A549 (cell line): ENCODE measurements around the gene POLR3H. TPM values are rescaled to one million over a fixed set of nuclear protein-coding genes. Genes with fewer than 3 reads are reported as not detected.

ENCODE experiments used
- ATAC-seq, 2 experiments: fragments of 200-7000 bp in 1 of 2; fragments of >200 bp in 1 of 2; cut with Nextera tagmentation in 1 of 2; cut with Tn5 transposase in 1 of 2; 3 replicates each; pipeline versions ENCODE4 v1.8.0 to v1.9.1; 2018 to 2020; ENCODE audit warnings: mild to moderate bottlenecking in 1 of 2, moderate library complexity in 1 of 2
- CTCF ChIA-PET: fragments of 300-600 bp; sonication (Branson Sonifier 250); formaldehyde crosslinking; extraction: SDS; loops from one replicate; lab custom pipeline; 2021; ENCODE audit warnings: antibody characterized with exemption, inconsistent platforms; lab: Yijun Ruan, JAX
- POLR2A ChIA-PET: fragments of 350-600 bp; formaldehyde crosslinking; extraction: SDS; loops from one replicate; lab custom pipeline; 2021; ENCODE audit warnings: antibody characterized with exemption, inconsistent platforms; lab: Yijun Ruan, JAX
- DNase-seq, 2 experiments: peaks; one replicate each; pipeline versions ENCODE4 v3.0.0 to v3.0.0-alpha.2; 2011 to 2016; ENCODE audit warnings: low read depth in 1 of 2, low spot score in 1 of 2
- FAIRE-seq: peaks from 2 replicates; lab custom pipeline; 2011; peaks lifted over from hg19 to GRCh38; lab: Jason Lieb, UNC
- H3K27ac ChIP-seq, 2 experiments: fragments of >200 bp; sonication (Bioruptor Twin); formaldehyde crosslinking; 3 replicates each; pipeline ENCODE4 v1.5.1; 2016 to 2017
- H3K4me1 ChIP-seq: fragments of >200 bp; sonication (Bioruptor Twin); formaldehyde crosslinking; 3 replicates; pipeline ENCODE4 v1.6.1; 2016
- H3K4me2 ChIP-seq: fragments of >200 bp; sonication (Bioruptor Twin); formaldehyde crosslinking; 3 replicates; pipeline ENCODE4 v1.6.1; 2016
- H3K4me3 ChIP-seq: fragments of >200 bp; sonication (Bioruptor Twin); formaldehyde crosslinking; 3 replicates; pipeline ENCODE4 v1.5.1; 2016
- H3K9me3 ChIP-seq: fragments of >200 bp; sonication (Bioruptor Twin); formaldehyde crosslinking; 3 replicates; pipeline ENCODE4 v1.6.1; 2016
- BHLHE40 ChIP-seq: IDR thresholded peaks from 2 replicates; pipeline ENCODE4 v1.6.1; 2012; ENCODE audit warnings: low read depth, low read length, inconsistent platforms
- EP300 ChIP-seq, 2 experiments: fragments of >200 bp; sonication (Bioruptor Twin); formaldehyde crosslinking; IDR thresholded peaks; 2 replicates in 1 of 2; 3 replicates in 1 of 2; pipeline ENCODE4 v1.6.1; 2016 to 2017
- ESRRA ChIP-seq: fragments of 150-350 bp; IDR thresholded peaks from 2 replicates; pipeline ENCODE4 v1.6.1; 2014; ENCODE audit warnings: mild to moderate bottlenecking, low read length, borderline replicate concordance
- FOSL2 ChIP-seq, 2 experiments: fragments of 450-650 bp in 1 of 2; fragments of >200 bp in 1 of 2; sonication (Bioruptor Twin) in 1 of 2; formaldehyde crosslinking; IDR thresholded peaks; 2 replicates each; pipeline versions ENCODE4 v1.5.0 to v1.6.1; 2016 to 2020; ENCODE audit warnings: mild to moderate bottlenecking in 1 of 2, moderate library complexity in 1 of 2
- HDAC2 ChIP-seq: fragments of 200-600 bp; sonication (generic); IDR thresholded peaks from 2 replicates; pipeline ENCODE4 v1.6.1; 2016
- HOXB13 ChIP-seq: fragments of 250-450 bp; sonication (Bioruptor Pico); IDR thresholded peaks from 2 replicates; pipeline ENCODE4 v1.5.0; 2020; ENCODE audit warnings: low read depth, mild to moderate bottlenecking, moderate library complexity
- JUN ChIP-seq, 2 experiments: fragments of >200 bp; sonication (Bioruptor Twin); formaldehyde crosslinking; IDR thresholded peaks; 2 replicates in 1 of 2; 3 replicates in 1 of 2; pipeline ENCODE4 v1.6.1; 2016 to 2017
- POLR2A ChIP-seq: IDR thresholded peaks from 2 replicates; pipeline ENCODE4 v1.6.1; 2012; ENCODE audit warnings: mild to moderate bottlenecking, low read length
- POLR2AphosphoS2 ChIP-seq: conservative IDR thresholded peaks from 2 replicates; pipeline ENCODE4 v1.6.1; 2012; ENCODE audit warnings: low read length, improper control_type of control experiment, inconsistent platforms
- RARB ChIP-seq: fragments of 250-450 bp; sonication (Bioruptor Pico); IDR thresholded peaks from 2 replicates; pipeline ENCODE4 v1.8.0; 2021; ENCODE audit warnings: mild to moderate bottlenecking, moderate library complexity
- RCOR1 ChIP-seq: fragments of 150-350 bp; IDR thresholded peaks from 2 replicates; pipeline ENCODE4 v1.6.1; 2014; ENCODE audit warnings: antibody characterized with exemption, low read length, low read depth
- RFX5 ChIP-seq: fragments of 450-650 bp; IDR thresholded peaks from 2 replicates; pipeline ENCODE4 v1.7.1; 2014; ENCODE audit warnings: antibody characterized with exemption, mild to moderate bottlenecking, moderate library complexity
- RNF2 ChIP-seq: fragments of 200-600 bp; sonication (generic); IDR thresholded peaks from 2 replicates; pipeline ENCODE4 v1.6.1; 2016; ENCODE audit warnings: low read depth, mild to moderate bottlenecking, antibody characterized with exemption, moderate library complexity, borderline replicate concordance
- TFCP2L1 ChIP-seq: fragments of 250-450 bp; sonication (Bioruptor Pico); IDR thresholded peaks from 2 replicates; pipeline ENCODE4 v1.5.0; 2021; ENCODE audit warnings: mild to moderate bottlenecking
- USF2 ChIP-seq: fragments of 450-650 bp; IDR thresholded peaks from 2 replicates; pipeline ENCODE4 v1.6.1; 2014; ENCODE audit warnings: antibody characterized with exemption
- ZC3H11A ChIP-seq: fragments of 450-650 bp; IDR thresholded peaks from 2 replicates; pipeline ENCODE4 v1.6.1; 2014; ENCODE audit warnings: antibody characterized with exemption, mild to moderate bottlenecking
- WGBS: methylation state at CpG from one replicate; pipeline ENCODE4 v1.1.6; 2017; ENCODE audit errors: missing lambda C conversion rate; 5-methylcytosine and 5-hydroxymethylcytosine counted together
- polyA plus RNA-seq, 4 experiments: library from polyadenylated mRNA; depleted of rRNA in 3 of 4; stranded (reverse); fragments of >200 nt; fragmentation: RNase III in 1 of 4; extraction: RNeasy Plus Mini Kit Qiagen cat#74134 plus additional on column Dnase treatment in 1 of 4; gene quantifications; 2 replicates in 3 of 4; 3 replicates in 1 of 4; pipeline ENCODE4 v1.2.3, GENCODE V29; 2011 to 2017
- TF ChIP-seq, protein P1 (sequence below): fragments of 250-450 bp; sonication (Bioruptor Pico); IDR thresholded peaks from 2 replicates; pipeline ENCODE4 v1.5.0; 2021; ENCODE audit warnings: mild to moderate bottlenecking, moderate library complexity, borderline replicate concordance
- TF ChIP-seq, protein P2 (sequence below): IDR thresholded peaks from 2 replicates; pipeline ENCODE4 v1.6.1; 2012; ENCODE audit warnings: low read depth, borderline replicate concordance
- TF ChIP-seq, protein P3 (sequence below): fragments of >200 bp; sonication (Bioruptor Twin); formaldehyde crosslinking; IDR thresholded peaks from 2 replicates; pipeline ENCODE4 v1.6.1; 2016
- TF ChIP-seq, protein P4 (sequence below): IDR thresholded peaks from 2 replicates; pipeline ENCODE4 v1.6.1; 2012

The POLR3H gene
- polyA plus RNA-seq, 2 of the 4 experiments (the other 2 are of a cell fraction): 24.5 to 27.7 TPM

DNA sequence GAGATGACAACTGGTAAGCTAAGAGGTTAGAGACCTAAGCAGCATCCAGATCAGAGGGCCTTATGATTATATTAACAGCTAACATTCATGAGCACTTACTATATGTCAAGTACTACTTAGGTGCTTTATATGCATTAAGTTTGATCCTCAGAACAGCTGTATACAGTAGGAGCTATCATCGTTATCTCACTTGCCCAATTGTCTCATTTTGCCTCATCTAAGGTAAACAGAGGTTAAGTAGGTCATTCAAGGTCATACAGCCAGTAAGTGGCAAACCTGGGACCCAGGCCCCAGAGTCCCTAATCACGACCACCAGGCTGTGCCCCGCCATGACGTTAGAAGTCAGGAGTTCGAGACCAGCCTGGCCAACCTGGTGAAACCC, 4.6 kb upstream of the POLR3H start:
- POLR2A ChIA-PET: no interaction called here
- ATAC-seq (no peak), DNase-seq (no peak), FAIRE-seq (no peak)
- H3K27ac ChIP-seq: no peak overlapping the region
- 91% methylated on average over 5 of the region's 5 CpGs for whole genome bisulfite sequencing
- H3K9me3 ChIP-seq: no peaks in the 10 kb centered on the region
- H3K4me1 ChIP-seq: peaks cover 7% of the 10 kb centered on the region
- TF ChIP-seq, protein P1, sequence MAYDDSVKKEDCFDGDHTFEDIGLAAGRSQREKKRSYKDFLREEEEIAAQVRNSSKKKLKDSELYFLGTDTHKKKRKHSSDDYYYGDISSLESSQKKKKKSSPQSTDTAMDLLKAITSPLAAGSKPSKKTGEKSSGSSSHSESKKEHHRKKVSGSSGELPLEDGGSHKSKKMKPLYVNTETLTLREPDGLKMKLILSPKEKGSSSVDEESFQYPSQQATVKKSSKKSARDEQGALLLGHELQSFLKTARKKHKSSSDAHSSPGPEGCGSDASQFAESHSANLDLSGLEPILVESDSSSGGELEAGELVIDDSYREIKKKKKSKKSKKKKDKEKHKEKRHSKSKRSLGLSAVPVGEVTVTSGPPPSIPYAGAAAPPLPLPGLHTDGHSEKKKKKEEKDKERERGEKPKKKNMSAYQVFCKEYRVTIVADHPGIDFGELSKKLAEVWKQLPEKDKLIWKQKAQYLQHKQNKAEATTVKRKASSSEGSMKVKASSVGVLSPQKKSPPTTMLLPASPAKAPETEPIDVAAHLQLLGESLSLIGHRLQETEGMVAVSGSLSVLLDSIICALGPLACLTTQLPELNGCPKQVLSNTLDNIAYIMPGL (CRISPR knock-in tag): no peak
- TF ChIP-seq RARB: no peak
- no peak for TF ChIP-seq USF2
- no peak for TF ChIP-seq ESRRA
- no peak for TF ChIP-seq FOSL2 (IDR thresholded peaks at IDR 0.05)
- no peak for TF ChIP-seq FOSL2 (CRISPR knock-in tag; IDR thresholded peaks at IDR 0.05)
- TF ChIP-seq HDAC2: no peak
- no peak for TF ChIP-seq HOXB13 (CRISPR knock-in tag)
- TF ChIP-seq JUN (IDR thresholded peaks at IDR 0.05): no peak
- TF ChIP-seq, protein P2, sequence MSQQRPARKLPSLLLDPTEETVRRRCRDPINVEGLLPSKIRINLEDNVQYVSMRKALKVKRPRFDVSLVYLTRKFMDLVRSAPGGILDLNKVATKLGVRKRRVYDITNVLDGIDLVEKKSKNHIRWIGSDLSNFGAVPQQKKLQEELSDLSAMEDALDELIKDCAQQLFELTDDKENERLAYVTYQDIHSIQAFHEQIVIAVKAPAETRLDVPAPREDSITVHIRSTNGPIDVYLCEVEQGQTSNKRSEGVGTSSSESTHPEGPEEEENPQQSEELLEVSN: no peak
- no peak for TF ChIP-seq RCOR1
- TF ChIP-seq POLR2AphosphoS2: no peak
- TF ChIP-seq, protein P3, sequence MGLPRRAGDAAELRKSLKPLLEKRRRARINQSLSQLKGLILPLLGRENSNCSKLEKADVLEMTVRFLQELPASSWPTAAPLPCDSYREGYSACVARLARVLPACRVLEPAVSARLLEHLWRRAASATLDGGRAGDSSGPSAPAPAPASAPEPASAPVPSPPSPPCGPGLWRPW: no peak
- no peak overlapping the region for H3K4me2 ChIP-seq
- no peak overlapping the region for H3K4me3 ChIP-seq
- CTCF ChIA-PET: interaction anchor here (0.5 to 1.9 kb wide), 4 partner anchors 13 to 324 kb away, joined by 3 to 9 read pairs (median 4); no protein-coding TSS in a partner anchor

DNA sequence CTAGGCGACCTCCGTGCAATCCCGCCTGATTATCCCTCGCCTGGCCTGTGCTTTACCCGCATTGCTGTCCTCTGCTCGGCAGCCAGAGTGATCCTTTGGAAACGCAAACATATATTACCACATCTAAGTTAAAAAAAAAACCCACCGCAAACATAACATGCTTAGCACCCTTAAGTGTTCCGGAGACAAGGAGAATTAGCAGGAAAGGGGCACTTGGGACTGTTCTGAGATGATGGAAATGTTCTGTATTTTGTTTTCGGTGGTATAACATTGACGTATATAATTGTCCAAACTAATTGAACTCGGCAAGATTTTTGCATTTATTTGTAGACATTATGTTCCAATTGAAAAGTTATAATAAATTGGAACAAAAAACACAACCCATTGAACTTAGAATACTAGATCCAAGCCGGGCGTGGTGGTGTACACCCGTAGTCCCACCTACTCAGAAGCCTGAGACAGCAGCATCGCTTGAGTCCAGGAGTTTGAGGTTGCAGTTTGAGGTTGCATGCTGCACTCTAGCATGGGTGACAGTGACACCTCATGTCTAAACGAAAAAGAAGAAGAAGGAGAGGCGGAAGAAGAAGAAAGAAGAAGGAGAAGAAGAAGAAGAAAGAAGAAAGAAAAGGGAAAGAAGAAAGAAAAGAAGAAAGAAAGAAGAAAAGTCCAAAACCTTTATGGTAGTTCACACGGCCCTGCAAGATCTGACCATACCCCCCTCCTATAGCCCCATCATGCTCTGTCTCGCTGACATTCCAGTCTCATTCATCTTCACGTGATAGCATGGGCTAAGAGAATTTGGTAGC, 604 bp upstream of the POLR3H start:
- Histone ChIP-seq H3K9me3 (no peaks in the 10 kb centered on the region), H3K4me3 (peak overlapping the region; percentile 98), H3K27ac (peak overlapping the region; percentile 63 to 65; a peak in 4 of 6 replicates), H3K4me2 (peak overlapping the region; percentile 86), H3K4me1 (peaks cover 17% of the 10 kb centered on the region)
- FAIRE-seq: no peak
- CTCF ChIA-PET: interaction anchor here (0.9 to 2.1 kb wide), 6 partner anchors 10 to 62 kb away, joined by 4 to 23 read pairs (median 8); no protein-coding TSS in a partner anchor
- no peak for DNase-seq
- TF ChIP-seq EP300 (IDR thresholded peaks at IDR 0.05): no peak
- no peak for TF ChIP-seq POLR2A
- TF ChIP-seq ZC3H11A: no peak
- TF ChIP-seq, protein P3: no peak
- no peak for TF ChIP-seq RNF2
- TF ChIP-seq USF2: no peak
- TF ChIP-seq, protein P4, sequence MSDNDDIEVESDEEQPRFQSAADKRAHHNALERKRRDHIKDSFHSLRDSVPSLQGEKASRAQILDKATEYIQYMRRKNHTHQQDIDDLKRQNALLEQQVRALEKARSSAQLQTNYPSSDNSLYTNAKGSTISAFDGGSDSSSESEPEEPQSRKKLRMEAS: no peak
- TF ChIP-seq BHLHE40: no peak
- TF ChIP-seq RARB: no peak
- TF ChIP-seq TFCP2L1 (CRISPR knock-in tag): no peak
- no peak for TF ChIP-seq HOXB13 (CRISPR knock-in tag)
- TF ChIP-seq RFX5: no peak; the same call in 1 of the 2 replicates
- ATAC-seq: no peak; a peak in 1 of 6 replicates
- 38% methylated on average over 21 of the region's 21 CpGs for WGBS
- POLR2A ChIA-PET: no interaction called here
